Frontal cortex (tissue), 4 donors: ENCODE results near the gene ATG4D. TPM values are rescaled to one million over a fixed set of nuclear protein-coding genes. Genes with fewer than 3 reads are reported as not detected.
"Not testable (repeated sequence)": the region's sequence is repeated elsewhere in the genome, so short reads cannot be mapped to it uniquely, and the experiment has no call there.

Source experiments
- DNase-seq, 2 donors: peaks; one replicate each; pipeline ENCODE4 v3.0.0; 2012; ENCODE audit warnings: low spot score in 2 of 2
- FAIRE-seq: peaks from 2 replicates; lab custom pipeline; 2012; peaks lifted over from hg19 to GRCh38; lab: Jason Lieb, UNC
- total RNA-seq: library from RNA; depleted of rRNA; stranded (reverse); fragments of >200 nt; gene quantifications from one replicate; pipeline ENCODE4 v1.2.3, GENCODE V29; 2014
- donor health status: control.
- donor health status: control.
- donor health status: control.

ATG4D gene
- total RNA-seq, 1 donor from 2014 or later, result 7.3 TPM

GRCh38 chr19:10549733-10550132 is 6.0 kb downstream of the ATG4D start:
- DNase-seq (no peak), FAIRE-seq (no peak)

- FAIRE-seq (no peak), DNase-seq (no peak)
Observed at GRCh38 chr19:10550336-10550735, 6.6 kb downstream of the ATG4D start.

- not testable (repeated sequence) for FAIRE-seq, DNase-seq
Observed at GRCh38 chr19:10551006-10551405, 7.3 kb downstream of the ATG4D start.

- no peak for FAIRE-seq
- DNase-seq, result peak in 1 of 2 donors; percentile 39
Observed at GRCh38 chr19:10551698-10552301, 8.1 kb downstream of the ATG4D start.

- FAIRE-seq, result no peak
Observed at GRCh38 chr19:10552510-10553053, 8.9 kb downstream of the ATG4D start.

GRCh38 chr19:10553087-10553667 is 9.5 kb downstream of the ATG4D start:
- FAIRE-seq (no peak), DNase-seq (peak in 1 of 2 donors; percentile 24)

More at GRCh38 chr19:10552510-10553053, 8.9 kb downstream of the ATG4D start:
- DNase-seq, result peak in 1 of 2 donors; percentile 33

- DNase-seq (peak in 1 of 2 donors; percentile 34), FAIRE-seq (no peak)
Observed at GRCh38 chr19:10553943-10554381, 10.3 kb downstream of the ATG4D start.

GRCh38 chr19:10554760-10555609 is 11.3 kb downstream of the ATG4D start:
- FAIRE-seq (no peak), DNase-seq (peak in 1 of 2 donors; percentile 38)

- no peak for FAIRE-seq
- DNase-seq, result peak in 1 of 2 donors; percentile 33
Observed at GRCh38 chr19:10555610-10555973, 11.9 kb downstream of the ATG4D start.

- FAIRE-seq (no peak), DNase-seq (peak in 1 of 2 donors; percentile 13)
Observed at GRCh38 chr19:10557603-10558197, 14.0 kb downstream of the ATG4D start.

- FAIRE-seq, result no peak
- DNase-seq, result no peak
Observed at GRCh38 chr19:10560154-10560553, 16.4 kb downstream of the ATG4D start.

GRCh38 chr19:10562609-10563008 is 18.9 kb downstream of the ATG4D start:
- no peak for DNase-seq
- FAIRE-seq, result no peak

- FAIRE-seq, result no peak
- DNase-seq, result peak; percentile 55 to 69
Observed at GRCh38 chr19:10565028-10565566, 21.4 kb downstream of the ATG4D start.

- FAIRE-seq, result no peak
- DNase-seq, result peak; percentile 99
Observed at GRCh38 chr19:10565567-10566407, 22.1 kb downstream of the ATG4D start, which contains the start of gene KRI1. Gene KRI1 (minus strand): TSS chr19:10566010. CDS start chr19:10565999, 11 bp downstream.

- no peak for FAIRE-seq
- DNase-seq, result no peak
Observed at GRCh38 chr19:10566408-10566657, 22.6 kb downstream of the ATG4D start.

- no peak for FAIRE-seq
- DNase-seq, result peak in 1 of 2 donors; percentile 16
Observed at GRCh38 chr19:10566658-10567410, 23.1 kb downstream of the ATG4D start.

- DNase-seq, result peak in 1 of 2 donors; percentile 8
Observed at GRCh38 chr19:10567656-10568055, 24.0 kb downstream of the ATG4D start.

GRCh38 chr19:10568062-10568825 is 24.5 kb downstream of the ATG4D start:
- DNase-seq (peak in 1 of 2 donors; percentile 13), FAIRE-seq (no peak)

More at GRCh38 chr19:10567656-10568055, 24.0 kb downstream of the ATG4D start:
- no peak for FAIRE-seq
